Body of pancreas (tissue), 4 donors: ENCODE measurements around the gene TIAM1.

Experiments
- CTCF ChIP-seq, 7 experiments: fragments of 450-650 bp in 4 of 7; fragments of 200-600 bp in 3 of 7; sonication (generic) in 3 of 7; IDR thresholded peaks; one replicate each; pipeline ENCODE4 v1.5.1; 2016 to 2019; ENCODE audit warnings: antibody characterized with exemption in 7 of 7
- POLR2A ChIP-seq, 3 donors: fragments of 450-650 bp; IDR thresholded peaks; one replicate each; pipeline ENCODE4 v1.6.1; 2016; ENCODE audit warnings: antibody characterized with exemption in 3 of 3, mild to moderate bottlenecking in 2 of 3

- TF ChIP-seq CTCF (IDR thresholded peaks at IDR 0.05) (no peak), POLR2A (IDR thresholded peaks at IDR 0.05) (no peak)
Observed at GRCh38 chr21:31107176-31107785, 236.8 kb downstream of the TIAM1 start.
